Natural killer cell (primary cell): ENCODE measurements around the gene SLCO4A1. TPM values are rescaled to one million over a fixed set of nuclear protein-coding genes. Genes with fewer than 3 reads are reported as not detected.

Experiments
- ATAC-seq, 3 donors: fragments of 150-1000 bp in 2 of 3; fragments of 200-7000 bp in 1 of 3; cut with Tn5 transposase; 1 replicate in 1 of 3; 2 replicates in 2 of 3; pipeline ENCODE4 v1.10.0; 2021; ENCODE audit warnings: mild to moderate bottlenecking in 2 of 3, moderate library complexity in 2 of 3
- DNase-seq, 2 donors: peaks; one replicate each; pipeline versions ENCODE4 v3.0.0 to v3.0.0-alpha.2; 2013 to 2021; ENCODE audit warnings: mixed read lengths in 1 of 2
- H3K27ac ChIP-seq: one replicate; pipeline ENCODE4 v1.5.1; 2013; ENCODE audit warnings: mild to moderate bottlenecking, low read length
- H3K27me3 ChIP-seq: one replicate; pipeline ENCODE4 v1.6.1; 2013; ENCODE audit warnings: low read length; ENCODE audit not compliant: control insufficient read depth, insufficient read depth
- H3K36me3 ChIP-seq: one replicate; pipeline ENCODE4 v1.6.1; 2013; ENCODE audit warnings: low read length; ENCODE audit not compliant: control insufficient read depth, insufficient read depth
- H3K4me1 ChIP-seq: one replicate; pipeline ENCODE4 v1.6.1; 2013; ENCODE audit warnings: low read length; ENCODE audit not compliant: control insufficient read depth, insufficient read depth
- H3K4me3 ChIP-seq: one replicate; pipeline ENCODE4 v1.5.1; 2013; ENCODE audit warnings: low read length
- H3K9me3 ChIP-seq: one replicate; pipeline ENCODE4 v1.6.1; 2013; ENCODE audit warnings: low read length; ENCODE audit not compliant: control insufficient read depth, insufficient read depth
- H3K27ac Mint-ChIP-seq, 2 donors: one replicate each; pipeline ENCODE4 v1.8.0; 2022; ENCODE audit warnings: mild to moderate bottlenecking in 2 of 2, mixed read lengths in 2 of 2, moderate library complexity in 1 of 2
- H3K27me3 Mint-ChIP-seq, 2 donors: one replicate each; pipeline ENCODE4 v1.8.0; 2022; ENCODE audit warnings: low read depth in 2 of 2, mixed read lengths in 2 of 2
- H3K36me3 Mint-ChIP-seq: one replicate; pipeline ENCODE4 v1.8.0; 2022; ENCODE audit warnings: mixed read lengths
- H3K4me1 Mint-ChIP-seq, 2 donors: one replicate each; pipeline ENCODE4 v1.8.0; 2022; ENCODE audit warnings: mixed read lengths in 2 of 2
- H3K4me3 Mint-ChIP-seq: one replicate; pipeline ENCODE4 v1.8.0; 2022; ENCODE audit warnings: mild to moderate bottlenecking, moderate library complexity, mixed read lengths
- H3K9me3 Mint-ChIP-seq, 2 donors: one replicate each; pipeline ENCODE4 v1.8.0; 2022; ENCODE audit warnings: mixed read lengths in 2 of 2
- WGBS: methylation state at CpG from one replicate; pipeline ENCODE4 v1.1.7; 2013; ENCODE audit warnings: missing lambda C conversion rate; ENCODE audit not compliant: insufficient coverage; 5-methylcytosine and 5-hydroxymethylcytosine counted together
- intact Hi-C: fragments of 100-400 bp; cut with micrococcal nuclease; formaldehyde crosslinking; loops from one replicate; pipeline ENCODE4 v1.14.2; 2022
- total RNA-seq, 4 donors: library from RNA; stranded (reverse); fragments of 120-200 nt in 1 of 4; gene quantifications; one replicate each; pipeline versions ENCODE4 v1.2.3 to v1.2.4, GENCODE V29; 2013 to 2022
- TF ChIP-seq, protein P1 (sequence below): fragments of 200-600 bp; IDR thresholded peaks from one replicate; pipeline ENCODE4 v1.8.0; 2022; ENCODE audit warnings: antibody characterized with exemption

Gene SLCO4A1
- total RNA-seq, 3 donors from 2014 or later (not counting 1 experiment from before 2014, with no cell fraction given), result 0.59 to 1.4 (median 1.1) TPM

DNA sequence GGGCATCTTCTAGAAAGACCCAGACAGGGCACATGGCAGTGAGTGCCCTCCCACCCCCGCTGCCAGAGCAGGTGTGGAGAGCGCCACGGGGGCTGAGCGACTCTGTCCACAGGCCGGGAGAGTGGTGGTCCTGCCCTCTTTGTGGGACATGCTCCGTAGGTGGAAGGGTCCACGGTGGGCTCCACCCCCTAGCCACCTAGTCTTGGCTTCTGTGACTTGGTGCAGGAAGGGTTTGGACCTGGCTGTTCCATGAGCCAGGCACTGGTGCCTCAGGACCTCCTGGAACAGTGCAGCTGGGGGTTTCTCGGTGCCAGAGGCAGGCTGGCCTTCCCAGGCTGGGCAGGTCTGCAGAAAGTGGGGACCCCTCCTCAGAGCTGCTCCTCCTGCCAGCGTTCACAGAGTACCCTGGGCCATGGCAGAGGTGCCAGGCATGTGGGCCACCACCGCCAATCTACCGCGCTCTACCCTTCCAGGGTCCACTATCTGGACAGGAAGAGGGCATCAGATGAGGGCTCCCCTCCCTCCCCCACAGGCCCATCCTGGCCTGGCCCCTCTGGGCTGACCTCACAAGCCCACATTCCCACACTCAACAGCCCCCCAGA is 23.0 kb downstream of the SLCO4A1 start:
- Mint-ChIP-seq H3K27me3 (no peaks in the 10 kb centered on the region), H3K4me3 (no peak overlapping the region), H3K27ac (no peak overlapping the region), H3K9me3 (no peaks in the 10 kb centered on the region), H3K36me3 (no peaks in the 10 kb centered on the region), H3K4me1 (no peaks in the 10 kb centered on the region)
- Histone ChIP-seq H3K27me3 (no peaks in the 10 kb centered on the region), H3K4me1 (no peaks in the 10 kb centered on the region), H3K9me3 (no peaks in the 10 kb centered on the region), H3K4me3 (no peak overlapping the region), H3K27ac (no peak overlapping the region), H3K36me3 (no peaks in the 10 kb centered on the region)
- intact Hi-C loops, result loop anchor here (5.0 kb wide), 1 partner anchor 127 kb away; no protein-coding TSS in a partner anchor
- 95% methylated on average over 12 of the region's 12 CpGs for WGBS
- TF ChIP-seq, protein P1, sequence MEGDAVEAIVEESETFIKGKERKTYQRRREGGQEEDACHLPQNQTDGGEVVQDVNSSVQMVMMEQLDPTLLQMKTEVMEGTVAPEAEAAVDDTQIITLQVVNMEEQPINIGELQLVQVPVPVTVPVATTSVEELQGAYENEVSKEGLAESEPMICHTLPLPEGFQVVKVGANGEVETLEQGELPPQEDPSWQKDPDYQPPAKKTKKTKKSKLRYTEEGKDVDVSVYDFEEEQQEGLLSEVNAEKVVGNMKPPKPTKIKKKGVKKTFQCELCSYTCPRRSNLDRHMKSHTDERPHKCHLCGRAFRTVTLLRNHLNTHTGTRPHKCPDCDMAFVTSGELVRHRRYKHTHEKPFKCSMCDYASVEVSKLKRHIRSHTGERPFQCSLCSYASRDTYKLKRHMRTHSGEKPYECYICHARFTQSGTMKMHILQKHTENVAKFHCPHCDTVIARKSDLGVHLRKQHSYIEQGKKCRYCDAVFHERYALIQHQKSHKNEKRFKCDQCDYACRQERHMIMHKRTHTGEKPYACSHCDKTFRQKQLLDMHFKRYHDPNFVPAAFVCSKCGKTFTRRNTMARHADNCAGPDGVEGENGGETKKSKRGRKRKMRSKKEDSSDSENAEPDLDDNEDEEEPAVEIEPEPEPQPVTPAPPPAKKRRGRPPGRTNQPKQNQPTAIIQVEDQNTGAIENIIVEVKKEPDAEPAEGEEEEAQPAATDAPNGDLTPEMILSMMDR, result no peak
- no peak for DNase-seq
- no peak for ATAC-seq

DNA sequence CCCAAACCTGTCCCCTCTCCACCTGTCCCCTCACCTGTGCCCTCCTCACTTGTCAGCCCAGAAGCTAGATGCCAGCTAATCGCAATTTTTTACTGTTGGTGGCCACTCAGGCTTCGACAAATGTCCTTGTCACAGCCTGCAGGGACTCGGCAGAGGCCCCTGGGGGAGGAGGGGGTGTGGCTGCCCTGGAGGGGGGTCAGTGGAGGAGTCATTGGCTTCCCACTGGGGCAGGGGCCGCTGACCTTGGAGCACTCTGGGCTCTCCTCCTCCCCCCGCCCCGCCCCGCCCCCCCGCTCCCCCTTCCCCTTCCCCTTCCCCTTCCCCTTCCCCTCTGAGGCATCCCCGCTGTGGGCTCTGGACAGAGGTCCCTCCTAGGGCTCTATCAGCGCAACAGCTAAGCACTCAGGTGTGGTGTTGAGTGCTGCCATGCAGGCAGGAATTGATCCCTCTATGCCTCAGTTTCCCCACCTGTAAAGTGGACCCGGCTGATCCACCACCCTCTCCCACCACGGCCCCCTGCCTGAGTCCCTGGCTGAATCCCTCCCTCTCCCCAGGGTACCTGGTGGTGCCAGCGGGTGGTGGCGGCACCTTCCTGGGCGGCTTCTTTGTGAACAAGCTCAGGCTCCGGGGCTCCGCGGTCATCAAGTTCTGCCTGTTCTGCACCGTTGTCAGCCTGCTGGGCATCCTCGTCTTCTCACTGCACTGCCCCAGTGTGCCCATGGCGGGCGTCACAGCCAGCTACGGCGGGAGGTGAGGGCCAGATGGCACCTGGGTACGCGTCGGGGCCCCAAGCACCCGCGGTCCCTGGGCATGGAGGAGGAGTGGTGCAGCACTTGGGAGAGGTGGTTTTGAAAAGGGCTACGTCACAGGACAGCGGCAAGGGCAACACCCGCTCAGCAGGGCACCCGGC is 23.8 kb downstream of the SLCO4A1 start:
- ATAC-seq (no peak), DNase-seq (no peak)
- Histone ChIP-seq H3K27ac (no peak overlapping the region), H3K4me1 (no peaks in the 10 kb centered on the region), H3K9me3 (no peaks in the 10 kb centered on the region), H3K27me3 (no peaks in the 10 kb centered on the region), H3K36me3 (no peaks in the 10 kb centered on the region), H3K4me3 (no peak overlapping the region)
- WGBS, result 94% methylated on average over 26 of the region's 33 CpGs
- no peaks in the 10 kb centered on the region for H3K27me3 Mint-ChIP-seq
- no peaks in the 10 kb centered on the region for H3K4me1 Mint-ChIP-seq
- H3K4me3 Mint-ChIP-seq, result no peak overlapping the region
- intact Hi-C loops, result loop anchor here (5.0 kb wide), 1 partner anchor 126 kb away; no protein-coding TSS in a partner anchor
- TF ChIP-seq, protein P1, result no peak
- no peaks in the 10 kb centered on the region for H3K36me3 Mint-ChIP-seq
- H3K9me3 Mint-ChIP-seq, result no peaks in the 10 kb centered on the region
- no peak overlapping the region for H3K27ac Mint-ChIP-seq

DNA sequence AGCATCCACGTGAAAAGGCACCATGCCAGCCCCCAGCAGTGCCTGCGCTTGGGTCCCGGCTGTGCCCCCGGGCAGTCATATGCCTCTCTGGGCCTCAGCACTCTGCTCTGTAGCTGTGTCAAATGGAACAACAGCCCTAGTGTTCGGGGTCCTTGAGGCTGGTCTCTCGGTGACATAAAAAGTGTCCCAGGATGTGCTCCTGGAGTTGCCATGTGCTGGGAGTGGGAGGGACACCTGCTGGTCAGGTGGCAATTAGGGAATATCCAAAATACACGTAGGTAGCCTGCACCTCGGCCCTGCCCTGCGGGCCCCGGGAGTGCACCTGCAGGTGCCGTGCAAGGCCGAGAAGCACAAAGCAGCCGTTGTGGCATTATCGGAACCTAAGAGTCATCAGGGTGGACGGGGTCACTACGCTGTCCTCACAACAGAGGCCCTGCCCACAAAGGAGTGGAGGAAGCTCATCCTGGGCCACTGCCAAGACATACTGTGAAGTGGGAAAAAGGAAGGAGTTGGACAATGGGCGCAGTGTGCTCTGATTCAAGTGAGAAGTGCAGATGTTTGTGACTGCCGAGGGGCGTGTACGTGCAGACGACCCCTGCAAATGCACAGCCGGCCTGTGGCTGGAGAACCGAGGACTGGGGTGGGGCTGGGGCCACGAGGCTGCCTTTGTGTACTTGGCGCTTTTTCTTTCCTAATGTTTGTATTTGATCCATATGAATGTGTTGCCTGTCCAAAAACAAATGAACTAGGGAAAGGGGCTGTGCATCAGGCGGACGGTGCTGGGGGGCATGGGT is 24.6 kb downstream of the SLCO4A1 start:
- no peaks in the 10 kb centered on the region for H3K27me3 Mint-ChIP-seq
- Histone ChIP-seq H3K4me1 (no peaks in the 10 kb centered on the region), H3K27ac (no peak overlapping the region), H3K27me3 (no peaks in the 10 kb centered on the region), H3K4me3 (no peak overlapping the region), H3K9me3 (no peaks in the 10 kb centered on the region), H3K36me3 (no peaks in the 10 kb centered on the region)
- no peaks in the 10 kb centered on the region for H3K36me3 Mint-ChIP-seq
- no peak for DNase-seq
- ATAC-seq, result no peak
- TF ChIP-seq, protein P1, result no peak
- no peaks in the 10 kb centered on the region for H3K4me1 Mint-ChIP-seq
- H3K9me3 Mint-ChIP-seq, result no peaks in the 10 kb centered on the region
- 93% methylated on average over 27 of the region's 27 CpGs for WGBS
- H3K4me3 Mint-ChIP-seq, result no peak overlapping the region
- intact Hi-C loops, result loop anchor here (5.0 kb wide), 1 partner anchor 125 kb away; no protein-coding TSS in a partner anchor
- H3K27ac Mint-ChIP-seq, result no peak overlapping the region
